ENCODE results near the gene GPR107.

- no peak for TF ChIP-seq POLR2AphosphoS5 (IDR thresholded peaks at IDR 0.05)
- TF ChIP-seq CTCF (IDR thresholded peaks at IDR 0.05): no peak
Measured at GRCh38 chr9:130069048-130069447, 15.3 kb downstream of the GPR107 start.

Measured in suprapubic skin (tissue), 3 donors.